HG03575 (cell line): Measurements from ENCODE around the gene FOSB.
"Not testable (repeated sequence)": the region's sequence is repeated elsewhere in the genome, so short reads cannot be mapped to it uniquely, and the experiment has no call there.

Experiments used
- ATAC-seq: cut with Tn5 transposase; IDR thresholded peaks from one replicate; pipeline ENCODE4 v1.9.1; 2021; ENCODE audit not compliant: unreplicated experiment, insufficient number of reproducible peaks, low FRiP score; ENCODE audit errors: extremely low read depth

Gene FOSB

GRCh38 chr19:45499196-45500180 is 31.7 kb downstream of the FOSB start:
- ATAC-seq = no peak

- ATAC-seq = no peak
These were observed 33.3 kb downstream of the FOSB start for GRCh38 chr19:45500918-45501729.

GRCh38 chr19:45501730-45502014 is 33.9 kb downstream of the FOSB start:
- ATAC-seq = no peak

- no peak for ATAC-seq
These were observed 34.3 kb downstream of the FOSB start for GRCh38 chr19:45502111-45502510.

GRCh38 chr19:45503909-45504308 is 36.1 kb downstream of the FOSB start:
- ATAC-seq = no peak

GRCh38 chr19:45505151-45505995 is 37.6 kb downstream of the FOSB start:
- ATAC-seq = no peak

- ATAC-seq = no peak
These were observed 38.1 kb downstream of the FOSB start for GRCh38 chr19:45505996-45506245.

GRCh38 chr19:45506246-45506988 is 38.6 kb downstream of the FOSB start:
- ATAC-seq = peak; percentile 34

GRCh38 chr19:45506989-45507871 is 39.4 kb downstream of the FOSB start, which contains the start of gene VASP:
Gene VASP, plus strand, starts transcription at chr19:45507479. Its CDS starts 293 bp downstream, at chr19:45507772.
- ATAC-seq = peak; percentile 22

GRCh38 chr19:45507872-45508416 is 40.1 kb downstream of the FOSB start:
- no peak for ATAC-seq

GRCh38 chr19:45508417-45508860 is 40.6 kb downstream of the FOSB start:
- ATAC-seq = no peak

GRCh38 chr19:45508861-45509691 is 41.3 kb downstream of the FOSB start:
- ATAC-seq = no peak

GRCh38 chr19:45509692-45510015 is 41.9 kb downstream of the FOSB start:
- ATAC-seq = no peak

- not testable (repeated sequence) for ATAC-seq
These were observed 42.6 kb downstream of the FOSB start for GRCh38 chr19:45510352-45510751.

GRCh38 chr19:45511074-45511473 is 43.3 kb downstream of the FOSB start:
- ATAC-seq = no peak

GRCh38 chr19:45512881-45513483 is 45.2 kb downstream of the FOSB start:
- ATAC-seq = no peak
